Measurements from ENCODE around the gene CCDC78. TPM values are rescaled to one million over a fixed set of nuclear protein-coding genes. Genes with fewer than 3 reads are reported as not detected.
A peak's percentile ranks its signal among the peaks of the same experiment; 100 is the strongest.

Gene CCDC78
- total RNA-seq, 1 experiment from 2014 or later = 5.0 TPM

DNA sequence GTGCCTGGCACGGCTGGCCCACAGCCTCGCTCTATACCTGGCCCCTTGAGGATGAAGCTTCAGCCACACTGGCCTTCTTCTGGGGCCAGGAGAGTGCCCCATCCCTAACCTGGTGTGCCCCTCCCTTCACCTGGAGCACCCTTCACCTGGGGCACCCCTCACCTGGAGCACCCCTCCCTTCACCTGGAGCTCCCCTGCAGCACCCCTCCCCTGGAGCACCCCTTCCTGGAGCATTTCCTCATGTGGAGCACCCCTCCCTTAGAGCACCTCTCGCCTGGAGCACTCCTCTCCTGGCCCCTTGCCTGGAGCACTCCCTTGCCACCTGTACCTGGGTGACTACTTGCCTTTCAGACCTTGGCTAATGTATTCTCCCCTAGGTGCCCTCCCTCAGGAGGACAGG lies 18.2 kb downstream of the CCDC78 start:
- H3K36me3 ChIP-seq = no peaks in the 10 kb centered on the region
- H3K27ac ChIP-seq = no peak overlapping the region
- DNase-seq = no peak
- peaks cover 15% of the 10 kb centered on the region for H3K27me3 ChIP-seq
- no peaks in the 10 kb centered on the region for H3K9me3 ChIP-seq (replicated peaks)
- no peak overlapping the region for H3K4me3 ChIP-seq
- peaks cover 25% of the 10 kb centered on the region for H3K4me1 ChIP-seq

DNA sequence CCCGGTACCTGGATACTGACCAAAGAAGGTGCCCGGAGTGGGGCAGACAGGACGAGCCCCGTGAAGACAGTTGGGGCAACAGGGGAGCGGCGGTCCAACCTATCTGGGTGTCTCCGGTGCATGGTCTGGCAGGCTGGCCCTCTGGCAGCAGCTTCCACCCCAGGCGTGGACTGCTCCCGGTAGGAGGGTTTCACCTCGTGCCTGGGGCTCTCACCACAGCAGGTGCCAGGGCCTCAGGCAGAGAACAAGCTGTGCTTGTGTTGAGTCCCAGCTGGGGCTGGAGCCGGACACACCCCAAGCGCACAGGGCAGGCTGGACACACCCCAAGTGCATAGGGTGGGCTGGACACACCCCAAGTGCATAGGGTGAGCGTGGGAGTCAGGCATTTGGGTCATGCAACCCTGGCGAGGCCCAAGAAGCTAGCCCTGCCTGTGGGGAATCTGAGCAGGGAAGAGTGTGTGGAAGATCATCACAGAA lies 19.1 kb downstream of the CCDC78 start:
- Histone ChIP-seq H3K27me3 (peaks cover 22% of the 10 kb centered on the region), H3K27ac (no peak overlapping the region), H3K9me3 (replicated peaks) (no peaks in the 10 kb centered on the region), H3K4me1 (peaks cover 22% of the 10 kb centered on the region), H3K36me3 (no peaks in the 10 kb centered on the region), H3K4me3 (no peak overlapping the region)
- DNase-seq = no peak

DNA sequence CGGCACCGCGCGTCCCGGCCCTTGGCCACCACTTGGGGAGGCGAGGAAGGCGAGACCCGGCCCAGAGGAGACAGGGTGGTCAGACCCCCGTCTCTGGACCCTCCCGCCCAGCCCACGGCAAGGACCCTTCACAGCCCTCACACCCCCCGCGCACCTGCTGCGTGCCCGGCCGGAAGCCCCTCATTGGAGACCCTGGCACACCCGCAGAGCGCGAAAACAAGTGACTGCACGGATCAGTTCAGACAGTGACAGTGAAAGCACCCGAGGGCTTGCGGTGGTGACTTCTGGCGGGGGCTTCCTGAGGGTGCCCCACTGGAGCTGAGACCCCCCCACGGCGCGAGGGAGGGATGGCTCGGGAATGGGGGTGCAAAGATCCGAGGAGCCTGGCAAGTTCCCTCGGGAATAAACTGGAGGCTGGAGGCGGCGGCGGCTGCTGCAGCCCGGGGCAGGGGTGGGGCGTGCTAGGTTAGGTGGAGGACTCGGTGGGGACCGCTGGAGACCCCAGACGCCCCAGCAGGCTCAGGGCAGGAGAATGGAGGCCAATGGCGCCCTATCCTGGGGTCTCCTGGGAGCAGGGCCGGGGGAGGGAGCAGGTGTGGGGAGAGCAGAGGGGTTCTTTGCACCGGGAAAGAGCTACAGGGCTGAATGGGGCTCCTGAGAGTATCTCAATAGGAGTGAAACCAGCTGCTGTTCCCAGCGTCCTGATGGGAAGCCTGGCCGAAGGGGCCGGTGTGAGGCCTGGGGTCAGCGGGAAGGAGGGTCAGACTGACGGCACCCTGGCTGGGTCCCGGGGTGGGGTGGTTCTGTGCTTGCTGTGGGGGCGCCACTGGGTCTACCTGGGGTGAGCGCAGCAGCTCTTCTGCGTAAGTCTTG lies 19.8 kb downstream of the CCDC78 start:
- Histone ChIP-seq H3K36me3 (no peaks in the 10 kb centered on the region), H3K4me3 (peak overlapping the region; percentile 28; the same call in 1 of the 2 replicates), H3K27me3 (peaks cover 29% of the 10 kb centered on the region), H3K9me3 (replicated peaks) (no peaks in the 10 kb centered on the region), H3K27ac (no peak overlapping the region), H3K4me1 (peaks cover 18% of the 10 kb centered on the region)
- no peak for DNase-seq

DNA sequence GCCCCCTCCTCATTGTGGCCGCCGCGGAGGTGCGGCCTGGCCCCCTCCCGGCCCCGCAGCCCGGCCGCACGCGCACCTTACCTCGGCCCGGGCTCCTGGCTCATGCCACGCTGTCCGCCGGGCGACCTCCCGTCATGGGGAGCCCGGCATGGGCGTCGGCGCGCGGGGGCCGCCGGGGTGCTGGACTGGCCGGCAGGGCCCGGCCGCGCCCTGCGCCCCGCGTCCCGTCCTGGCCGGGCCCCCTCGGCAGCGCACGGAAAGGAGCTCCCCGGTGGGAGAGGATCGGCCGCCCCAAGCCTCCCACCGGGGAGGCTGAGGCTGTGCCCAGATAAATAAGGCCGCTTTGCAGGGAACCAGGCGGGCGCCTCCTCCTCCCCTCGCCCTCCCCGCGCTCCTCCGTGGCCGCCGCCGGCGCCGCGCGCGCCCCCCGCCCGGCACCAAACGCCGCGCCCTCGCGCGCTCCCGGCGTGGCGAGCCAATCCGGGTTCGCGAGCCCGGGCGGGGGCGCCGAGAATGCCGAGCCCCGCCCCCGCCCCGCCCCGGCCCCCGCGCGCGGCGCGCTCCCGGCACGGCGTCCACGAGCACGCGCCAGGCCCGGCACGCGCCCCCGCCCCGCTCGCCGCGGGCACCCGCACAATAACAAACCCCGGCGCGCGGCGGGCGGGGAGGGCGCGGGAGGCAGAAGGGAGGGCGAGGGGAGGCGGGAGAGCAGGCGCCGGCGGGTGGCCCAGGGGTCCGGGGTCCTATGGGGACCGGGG lies 20.6 kb downstream of the CCDC78 start, which contains the start of gene FBXL16:
TSS of gene FBXL16 (minus strand) at position 371 of the 758 bp plus-strand sequence. CDS start 8,396 bp downstream, outside the sequence.
- peak in 1 of 2 experiments; percentile 43 for DNase-seq
- H3K9me3 ChIP-seq (replicated peaks) = no peaks in the 10 kb centered on the region
- no peaks in the 10 kb centered on the region for H3K36me3 ChIP-seq
- no peak within 1 kb of the TSS for H3K27ac ChIP-seq
- peaks cover 10% of the 10 kb centered on the region for H3K4me1 ChIP-seq
- H3K4me3 ChIP-seq = peak within 1 kb of the TSS; percentile 35
- peaks cover 35% of the 10 kb centered on the region for H3K27me3 ChIP-seq

DNA sequence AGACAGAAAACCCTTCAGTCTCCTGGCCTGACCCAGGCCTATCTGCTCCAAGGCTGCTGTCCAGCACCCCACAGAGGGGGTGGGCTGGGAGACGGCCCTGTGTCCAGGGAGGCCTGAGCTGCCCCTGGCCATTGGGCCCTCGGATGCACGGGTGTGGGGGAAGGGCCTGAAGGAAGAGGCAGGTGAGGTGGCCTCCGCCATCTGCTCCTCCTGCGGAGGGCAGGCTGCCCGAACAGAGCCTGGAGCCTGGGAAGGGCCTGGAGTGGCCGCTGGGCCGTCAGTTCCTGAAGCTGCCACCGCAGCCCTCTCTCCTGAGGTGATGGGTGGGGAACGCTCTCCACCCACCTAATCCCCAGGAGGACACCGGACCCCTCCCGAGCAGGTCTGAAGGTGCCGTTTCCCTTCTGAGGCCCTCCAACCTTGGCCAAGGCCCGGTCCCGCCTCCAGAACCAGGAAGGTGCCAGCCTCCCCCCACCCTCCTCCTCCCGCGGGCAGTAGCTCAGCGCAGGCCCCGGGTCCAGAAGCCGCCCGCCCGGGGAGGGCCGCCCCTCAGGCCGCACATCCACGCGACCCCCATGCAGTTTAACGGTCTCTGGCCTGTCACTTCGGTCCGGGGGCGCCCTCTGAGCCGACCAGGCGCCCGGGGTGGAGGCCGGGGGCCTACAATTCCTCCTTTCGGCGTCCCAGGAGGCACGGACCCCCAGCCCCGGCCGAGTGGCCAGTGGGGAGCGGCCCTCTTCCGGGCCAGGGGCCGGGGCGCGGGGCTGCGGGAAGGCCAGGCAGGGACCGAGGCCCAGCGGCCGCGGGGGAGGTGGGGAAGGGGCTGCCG lies 21.5 kb downstream of the CCDC78 start:
- DNase-seq = no peak
- Histone ChIP-seq H3K9me3 (replicated peaks) (no peaks in the 10 kb centered on the region), H3K36me3 (no peaks in the 10 kb centered on the region), H3K4me1 (peaks cover 1% of the 10 kb centered on the region), H3K4me3 (peak overlapping the region; percentile 35), H3K27ac (no peak overlapping the region), H3K27me3 (peaks cover 35% of the 10 kb centered on the region)

DNA sequence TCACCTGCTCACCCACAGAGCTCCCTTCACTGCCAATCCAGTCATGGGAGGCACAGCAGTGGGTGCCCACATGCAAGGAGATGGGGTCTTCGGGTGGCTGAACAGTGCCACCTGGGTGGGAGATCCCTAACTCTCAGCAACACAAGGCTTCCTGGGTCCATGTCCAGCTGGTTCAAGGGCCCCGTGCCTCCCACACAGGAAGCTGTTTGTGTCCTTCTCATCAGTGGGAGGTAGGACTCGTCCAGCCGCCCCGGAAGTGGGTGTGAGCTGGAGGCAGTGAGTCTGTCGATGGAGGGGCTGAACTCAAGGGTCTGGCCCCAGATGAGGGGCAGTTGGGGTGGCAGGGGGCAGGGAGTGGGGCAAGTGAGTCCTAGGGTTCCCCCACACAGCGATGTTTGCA lies 22.2 kb downstream of the CCDC78 start:
- Histone ChIP-seq H3K27me3 (peaks cover 35% of the 10 kb centered on the region), H3K27ac (no peak overlapping the region)
- DNase-seq = no peak

DNA sequence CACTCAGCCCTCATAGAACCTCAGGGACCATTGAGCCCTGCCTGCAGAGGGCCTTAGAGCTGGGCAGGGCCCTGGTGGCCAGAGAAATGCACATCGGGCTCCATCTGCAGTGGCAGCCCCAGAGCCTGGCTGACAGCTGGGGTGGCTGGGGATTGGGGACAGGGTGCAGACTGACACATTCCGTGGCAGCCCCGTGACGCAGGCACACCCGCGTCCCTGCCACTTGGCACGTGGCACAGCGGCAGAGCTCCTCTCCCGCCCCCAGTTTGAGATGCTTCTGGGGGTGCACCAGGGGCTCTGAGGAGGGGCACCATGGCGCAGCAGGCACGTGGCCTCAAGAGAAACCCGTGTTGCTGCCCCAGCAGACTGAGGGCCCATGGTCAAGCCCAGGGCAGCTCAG lies 22.8 kb downstream of the CCDC78 start:
- Histone ChIP-seq H3K9me3 (replicated peaks) (no peaks in the 10 kb centered on the region), H3K27ac (no peak overlapping the region), H3K27me3 (peaks cover 35% of the 10 kb centered on the region), H3K36me3 (no peaks in the 10 kb centered on the region), H3K4me1 (no peaks in the 10 kb centered on the region), H3K4me3 (no peak overlapping the region)
- DNase-seq = no peak

More for the DNA sequence above, 22.2 kb downstream of the CCDC78 start:
- Histone ChIP-seq H3K9me3 (replicated peaks) (no peaks in the 10 kb centered on the region), H3K36me3 (no peaks in the 10 kb centered on the region), H3K4me1 (no peaks in the 10 kb centered on the region), H3K4me3 (no peak overlapping the region)

DNA sequence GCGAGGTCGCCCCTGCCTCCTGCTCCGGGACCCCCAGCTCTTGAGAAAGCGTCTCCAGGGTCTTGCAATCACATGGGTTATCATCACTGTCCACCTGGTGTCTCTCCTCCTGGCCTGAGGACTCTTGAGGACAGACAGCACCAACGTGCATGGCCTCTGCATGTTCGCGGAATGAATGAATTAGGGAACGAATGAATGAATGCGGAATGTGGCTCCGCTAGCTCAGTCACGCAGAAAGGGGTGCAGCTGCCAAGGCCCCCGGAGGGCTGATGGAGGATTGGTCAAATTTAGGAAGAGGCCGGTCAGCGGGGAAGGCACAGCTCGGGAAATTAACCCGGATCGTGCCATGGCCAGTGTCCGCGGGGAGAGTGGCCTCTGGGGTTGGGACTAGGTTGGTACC lies 23.9 kb downstream of the CCDC78 start:
- H3K4me1 ChIP-seq = no peaks in the 10 kb centered on the region
- no peak for DNase-seq
- no peak overlapping the region for H3K27ac ChIP-seq
- H3K27me3 ChIP-seq = peaks cover 35% of the 10 kb centered on the region
- H3K4me3 ChIP-seq = no peak overlapping the region
- H3K9me3 ChIP-seq (replicated peaks) = no peaks in the 10 kb centered on the region
- H3K36me3 ChIP-seq = no peaks in the 10 kb centered on the region

DNA sequence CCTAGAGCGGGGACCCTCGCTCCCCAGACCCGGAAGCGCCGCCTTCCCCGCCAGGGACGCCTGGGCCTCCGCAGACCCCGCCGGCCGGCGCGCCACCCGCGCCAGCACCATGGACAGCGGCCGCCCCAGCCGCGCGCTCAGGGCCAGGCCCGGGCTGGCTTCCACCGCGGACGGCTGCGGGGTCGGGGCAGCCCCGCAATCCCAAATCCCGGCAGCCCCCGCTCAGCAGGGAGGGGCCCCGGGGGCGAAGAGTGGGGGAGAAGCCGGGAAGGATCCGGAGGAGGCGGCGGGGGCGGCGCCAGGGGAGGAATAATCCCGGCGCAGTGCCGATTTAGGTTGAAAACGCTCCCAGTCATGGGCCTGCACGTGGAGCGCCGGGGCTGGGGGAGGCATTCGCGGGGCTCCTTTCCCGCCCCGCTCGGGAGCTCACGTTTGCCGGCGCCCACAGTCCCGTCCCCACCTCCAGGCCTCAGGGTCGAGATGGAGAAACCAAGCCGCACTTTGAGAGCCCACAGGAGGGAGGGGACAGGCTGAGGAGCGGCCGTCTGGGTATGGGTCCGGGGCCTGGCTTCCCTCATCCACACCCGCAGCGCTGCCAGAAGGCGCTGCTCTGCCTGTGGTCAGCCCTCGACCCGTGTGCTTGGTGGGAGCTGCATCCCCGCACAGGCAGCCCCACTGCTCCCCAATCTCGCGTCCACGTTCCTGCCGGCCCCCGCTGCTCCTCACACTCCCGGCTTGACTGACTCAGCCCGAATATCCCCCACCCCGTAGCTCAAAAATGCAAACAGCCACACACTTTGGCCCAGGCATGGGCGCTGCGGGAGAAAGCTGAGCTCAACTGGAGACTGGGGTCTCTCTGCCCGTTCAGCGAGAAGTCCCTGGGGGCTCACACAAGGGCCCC lies 25.3 kb downstream of the CCDC78 start:
- DNase-seq = no peak
- Histone ChIP-seq H3K4me3 (no peak overlapping the region), H3K36me3 (no peaks in the 10 kb centered on the region), H3K27ac (no peak overlapping the region), H3K9me3 (replicated peaks) (no peaks in the 10 kb centered on the region), H3K4me1 (no peaks in the 10 kb centered on the region), H3K27me3 (peaks cover 35% of the 10 kb centered on the region)

DNA sequence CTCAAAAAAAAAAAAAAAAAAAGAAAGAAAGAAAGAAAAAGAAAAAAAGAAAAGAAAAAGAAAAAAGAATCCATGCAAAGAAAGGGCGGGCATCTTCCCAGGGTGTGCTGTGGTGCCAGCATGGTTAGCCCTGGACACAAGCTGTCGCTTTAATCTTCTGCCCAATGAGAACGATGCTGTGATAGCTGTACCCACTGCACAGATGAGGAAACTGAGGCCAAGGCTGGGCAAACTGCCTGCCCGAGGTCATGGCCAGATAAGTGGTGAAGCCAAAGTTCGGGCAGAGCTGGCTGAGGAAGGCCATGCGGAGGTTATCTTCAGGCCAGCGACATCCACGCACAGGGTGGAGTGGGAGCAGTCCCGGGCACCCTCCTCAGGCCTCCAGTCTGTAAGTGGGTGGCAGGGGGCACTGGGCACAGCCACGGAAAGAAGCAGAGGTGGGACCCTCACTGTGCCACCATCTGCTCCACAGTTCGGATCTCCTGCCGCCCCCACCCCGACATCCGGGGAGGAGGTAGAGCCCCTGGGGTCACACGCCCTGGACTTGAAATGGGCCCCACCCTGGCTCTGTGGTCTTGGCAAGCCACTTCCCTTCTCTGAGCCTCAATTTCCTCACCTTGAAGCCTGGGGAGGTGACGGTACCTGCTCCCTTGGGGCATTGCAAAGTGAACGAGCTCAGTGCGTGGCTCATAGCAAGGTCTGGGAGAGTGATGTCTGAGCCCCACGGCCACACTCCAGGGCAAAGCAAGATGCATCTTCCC lies 27.2 kb downstream of the CCDC78 start:
- Histone ChIP-seq H3K27ac (no peak overlapping the region), H3K4me3 (no peak overlapping the region), H3K27me3 (peaks cover 29% of the 10 kb centered on the region), H3K9me3 (replicated peaks) (no peaks in the 10 kb centered on the region), H3K36me3 (no peaks in the 10 kb centered on the region), H3K4me1 (no peaks in the 10 kb centered on the region)
- no peak for DNase-seq

DNA sequence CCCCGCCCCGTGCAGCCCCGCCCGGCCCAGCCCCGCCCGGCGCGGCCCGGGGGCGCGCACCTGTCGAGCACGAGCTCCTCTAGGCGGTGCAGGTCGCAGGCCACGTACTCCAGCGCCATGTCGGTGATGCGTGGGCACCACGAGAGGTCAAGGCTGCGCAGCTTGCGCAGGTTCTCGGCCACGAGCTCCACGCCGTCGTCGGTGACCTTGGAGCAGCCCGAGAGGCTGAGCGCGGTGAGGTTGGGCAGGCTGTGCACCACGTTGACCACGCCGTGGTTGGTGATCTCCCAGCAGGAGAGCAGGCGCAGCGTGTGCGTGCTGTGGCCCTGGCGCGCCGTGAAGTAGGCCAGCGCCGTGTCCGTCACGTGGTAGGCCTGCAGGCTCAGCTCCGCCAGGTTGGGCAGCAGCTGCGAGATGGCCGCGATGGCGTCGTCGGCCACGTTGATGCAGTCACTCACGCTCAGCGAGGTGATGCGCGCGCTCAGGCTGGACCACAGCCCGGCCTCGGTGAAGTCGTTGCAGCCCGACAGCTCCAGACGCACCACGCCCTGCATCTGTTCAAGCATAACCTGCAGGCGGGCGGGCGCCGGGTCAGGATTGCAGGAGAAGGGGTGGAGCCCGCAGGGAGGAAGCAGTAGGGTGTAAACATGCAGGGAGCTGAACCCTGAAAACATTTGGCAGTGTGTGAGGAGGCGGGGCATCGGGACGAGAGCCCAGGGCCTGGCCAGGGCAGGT lies 30.7 kb downstream of the CCDC78 start:
- no peaks in the 10 kb centered on the region for H3K27me3 ChIP-seq

DNA sequence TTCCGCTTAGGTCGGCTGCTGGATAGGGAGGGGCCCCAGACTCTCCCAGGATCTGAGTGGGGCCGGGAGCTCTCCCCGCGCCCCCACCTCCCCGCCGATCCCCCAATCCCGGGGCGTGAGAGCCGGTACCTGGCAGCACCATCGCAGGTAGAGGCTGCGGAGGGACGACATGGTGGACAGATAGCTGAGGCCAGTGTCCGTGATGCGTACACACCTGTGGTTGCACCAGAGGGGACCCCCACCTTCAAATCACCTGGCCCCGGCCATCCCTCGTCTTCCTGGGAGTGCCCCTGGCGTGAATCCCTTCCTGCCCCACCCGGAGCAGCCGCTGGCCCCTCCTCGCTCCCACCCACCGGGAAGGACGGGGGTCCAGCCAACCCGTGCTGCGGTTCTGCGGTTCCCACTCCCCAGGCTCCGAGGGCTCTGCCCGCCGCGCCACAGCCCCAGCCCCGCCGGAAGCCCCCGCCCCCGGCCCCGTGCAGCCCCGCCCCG lies 31.3 kb downstream of the CCDC78 start:
- Histone ChIP-seq H3K4me3 (no peak overlapping the region), H3K27me3 (no peaks in the 10 kb centered on the region), H3K27ac (no peak overlapping the region), H3K9me3 (replicated peaks) (no peaks in the 10 kb centered on the region), H3K36me3 (no peaks in the 10 kb centered on the region), H3K4me1 (no peaks in the 10 kb centered on the region)
- no peak for DNase-seq

More for the DNA sequence above, 30.7 kb downstream of the CCDC78 start:
- Histone ChIP-seq H3K4me3 (peak overlapping the region; percentile 42), H3K36me3 (no peaks in the 10 kb centered on the region), H3K27ac (no peak overlapping the region), H3K9me3 (replicated peaks) (no peaks in the 10 kb centered on the region), H3K4me1 (no peaks in the 10 kb centered on the region)
- peak; percentile 58 to 64 for DNase-seq

Measured in SJCRH30 (cell line).